Right atrium auricular region (tissue), 2 donors: Measurements from ENCODE around the gene RNU6-9. TPM values are rescaled to one million over a fixed set of nuclear protein-coding genes. Genes with fewer than 3 reads are reported as not detected.

Experiments
- DNase-seq: peaks from one replicate; pipeline ENCODE4 v3.0.0-alpha.2; 2019; ENCODE audit warnings: low spot score
- H3K27ac ChIP-seq, 2 donors: fragments of 200-600 bp; sonication (generic); 1 replicate in 1 of 2; 2 replicates in 1 of 2; pipeline ENCODE4 v1.5.1; 2016 to 2019
- H3K27me3 ChIP-seq, 2 donors: fragments of 200-600 bp; sonication (generic); one replicate each; pipeline versions ENCODE4 v1.5.1 to v1.6.0; 2017 to 2019
- H3K36me3 ChIP-seq: fragments of 200-600 bp; sonication (generic); one replicate; pipeline ENCODE4 v1.5.1; 2016
- H3K4me1 ChIP-seq, 2 donors: fragments of 200-600 bp; sonication (generic); one replicate each; pipeline versions ENCODE4 v1.5.1 to v1.6.0; 2017 to 2019
- H3K4me3 ChIP-seq, 2 donors: fragments of 200-600 bp; sonication (generic); 1 replicate in 1 of 2; 2 replicates in 1 of 2; pipeline ENCODE4 v1.5.1; 2017 to 2019; ENCODE audit warnings: mild to moderate bottlenecking in 1 of 2, moderate library complexity in 1 of 2
- H3K9me3 ChIP-seq, 2 donors: fragments of 200-600 bp; sonication (generic); one replicate each; pipeline ENCODE4 v1.5.1; 2019
- total RNA-seq, 2 donors: library from RNA; depleted of rRNA; stranded (reverse); fragments of >200 nt; gene quantifications; one replicate each; pipeline ENCODE4 v1.1.0, GENCODE V29; 2016
- TF ChIP-seq, protein P1 (sequence below), 2 donors: fragments of 200-600 bp; sonication (generic); IDR thresholded peaks; one replicate each; pipeline ENCODE4 v1.5.1; 2019; ENCODE audit warnings: antibody characterized with exemption in 2 of 2

RNU6-9 gene
- total RNA-seq, 2 donors from 2014 or later: not detected

DNA sequence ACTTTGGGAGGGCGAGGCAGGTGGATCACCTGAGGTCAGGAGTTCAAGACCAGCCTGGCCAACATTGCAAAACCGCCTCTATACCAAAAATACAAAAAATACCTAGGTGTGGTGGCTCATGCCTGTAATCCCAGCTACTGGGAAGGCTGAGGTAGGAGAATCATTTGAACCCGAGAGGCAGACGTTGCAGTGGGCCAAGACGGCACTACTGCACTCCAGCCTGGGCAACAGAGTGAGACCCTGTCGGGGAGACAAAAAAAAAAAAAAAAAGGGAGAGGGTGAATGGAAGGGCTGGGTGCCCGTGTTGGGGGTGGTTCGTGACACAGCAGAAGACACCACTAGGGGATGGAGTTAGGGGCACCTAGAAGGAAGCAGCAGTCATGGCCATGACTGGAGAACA lies 23.0 kb upstream of the RNU6-9 start:
- peaks cover 0 to 13% of the 10 kb centered on the region in 2 donors for H3K4me1 ChIP-seq
- H3K27ac ChIP-seq: peak overlapping the region in 1 of 2 donors; percentile 68
- no peak for DNase-seq
- no peak overlapping the region for H3K4me3 ChIP-seq
- H3K9me3 ChIP-seq: no peaks in the 10 kb centered on the region
- TF ChIP-seq, protein P1, sequence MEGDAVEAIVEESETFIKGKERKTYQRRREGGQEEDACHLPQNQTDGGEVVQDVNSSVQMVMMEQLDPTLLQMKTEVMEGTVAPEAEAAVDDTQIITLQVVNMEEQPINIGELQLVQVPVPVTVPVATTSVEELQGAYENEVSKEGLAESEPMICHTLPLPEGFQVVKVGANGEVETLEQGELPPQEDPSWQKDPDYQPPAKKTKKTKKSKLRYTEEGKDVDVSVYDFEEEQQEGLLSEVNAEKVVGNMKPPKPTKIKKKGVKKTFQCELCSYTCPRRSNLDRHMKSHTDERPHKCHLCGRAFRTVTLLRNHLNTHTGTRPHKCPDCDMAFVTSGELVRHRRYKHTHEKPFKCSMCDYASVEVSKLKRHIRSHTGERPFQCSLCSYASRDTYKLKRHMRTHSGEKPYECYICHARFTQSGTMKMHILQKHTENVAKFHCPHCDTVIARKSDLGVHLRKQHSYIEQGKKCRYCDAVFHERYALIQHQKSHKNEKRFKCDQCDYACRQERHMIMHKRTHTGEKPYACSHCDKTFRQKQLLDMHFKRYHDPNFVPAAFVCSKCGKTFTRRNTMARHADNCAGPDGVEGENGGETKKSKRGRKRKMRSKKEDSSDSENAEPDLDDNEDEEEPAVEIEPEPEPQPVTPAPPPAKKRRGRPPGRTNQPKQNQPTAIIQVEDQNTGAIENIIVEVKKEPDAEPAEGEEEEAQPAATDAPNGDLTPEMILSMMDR (IDR thresholded peaks at IDR 0.05): no peak
- H3K36me3 ChIP-seq: peaks cover 37% of the 10 kb centered on the region
- no peaks in the 10 kb centered on the region for H3K27me3 ChIP-seq

- Histone ChIP-seq H3K4me3 (no peak overlapping the region), H3K36me3 (peaks cover 44% of the 10 kb centered on the region), H3K27me3 (no peaks in the 10 kb centered on the region), H3K4me1 (peaks cover 0 to 13% of the 10 kb centered on the region in 2 donors), H3K9me3 (no peaks in the 10 kb centered on the region), H3K27ac (peak overlapping the region; percentile 22 to 43)
- DNase-seq: no peak
- TF ChIP-seq, protein P1 (IDR thresholded peaks at IDR 0.05): no peak
These were observed 22.3 kb upstream of the RNU6-9 start for GRCh38 chr19:870963-871401.

DNA sequence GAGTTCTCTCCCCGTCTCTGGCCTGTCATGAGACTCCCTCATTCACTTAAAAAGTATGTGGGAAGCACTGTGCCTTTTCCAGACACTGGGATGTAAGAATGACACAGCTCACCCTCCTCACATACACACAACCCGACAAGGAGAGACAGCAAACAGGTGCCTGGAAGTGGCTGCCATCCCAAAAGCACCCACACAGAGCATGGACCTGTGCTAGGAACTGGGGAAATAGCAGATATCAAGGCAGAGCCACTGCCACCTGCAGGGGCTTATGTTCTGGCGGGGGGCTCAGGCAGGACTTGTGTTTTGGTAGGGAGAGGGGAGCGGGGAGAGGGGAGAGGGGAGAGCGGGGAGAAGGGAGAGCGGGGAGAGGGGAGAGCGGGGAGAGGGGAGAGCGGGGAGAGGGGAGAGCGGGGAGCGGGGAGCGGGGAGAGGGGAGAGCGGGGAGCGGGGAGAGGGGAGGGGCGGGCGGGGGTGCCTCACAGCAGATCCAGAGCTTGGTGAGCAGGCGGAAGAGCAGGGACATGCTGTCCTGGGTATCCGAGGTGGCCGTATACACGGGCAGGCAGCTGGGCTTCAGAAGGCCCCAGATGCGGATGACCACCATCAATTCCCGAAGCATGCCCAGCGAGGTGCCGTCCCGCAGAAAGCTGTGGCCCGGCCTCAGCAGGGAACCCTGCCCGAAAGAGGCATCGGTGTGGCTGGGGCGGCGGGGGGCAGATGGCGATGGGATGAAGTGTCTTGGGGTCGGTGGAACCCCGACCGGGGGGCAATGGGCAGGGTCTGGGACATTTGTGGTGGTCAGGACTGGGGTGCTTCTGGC lies 21.6 kb upstream of the RNU6-9 start:
- Histone ChIP-seq H3K4me1 (peaks cover 0 to 13% of the 10 kb centered on the region in 2 donors), H3K27ac (peak overlapping the region; percentile 22 to 43), H3K9me3 (no peaks in the 10 kb centered on the region), H3K36me3 (peaks cover 47% of the 10 kb centered on the region), H3K27me3 (no peaks in the 10 kb centered on the region), H3K4me3 (no peak overlapping the region)
- no peak for DNase-seq
- TF ChIP-seq, protein P1 (IDR thresholded peaks at IDR 0.05): no peak

DNA sequence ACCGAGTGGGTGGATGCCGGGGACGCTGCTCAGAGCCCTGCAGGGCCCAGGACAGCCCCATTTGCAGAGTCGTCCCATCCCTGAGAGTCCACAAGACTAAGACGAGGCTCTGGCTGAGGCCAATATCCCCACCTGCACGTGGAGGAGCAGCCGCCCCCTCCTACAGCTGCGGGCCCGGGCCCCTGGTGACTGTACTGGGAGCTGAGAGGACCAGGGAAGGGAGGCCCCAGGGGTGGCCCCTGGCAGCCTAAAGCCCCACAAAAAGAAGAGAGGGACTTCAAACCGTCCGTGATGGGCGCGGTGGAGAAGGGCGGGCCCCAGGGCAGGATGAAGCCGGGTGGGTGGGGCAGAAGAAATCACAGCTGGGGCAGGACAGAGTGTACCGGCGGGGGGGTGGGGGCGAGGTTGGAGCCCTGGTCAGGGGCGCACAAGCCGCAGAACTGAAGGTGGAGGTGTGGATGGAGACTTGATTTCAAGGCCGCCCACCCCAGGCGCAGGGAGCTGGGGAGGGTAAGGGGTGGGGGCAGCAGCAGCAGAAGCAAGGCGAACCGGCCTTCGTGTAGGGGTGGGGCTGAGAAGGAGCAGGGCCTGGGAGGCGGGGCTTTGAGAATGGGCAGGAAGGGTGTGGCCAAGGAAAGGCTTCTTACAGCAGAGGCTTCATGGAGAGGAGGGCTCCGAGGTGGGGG lies 20.9 kb upstream of the RNU6-9 start:
- TF ChIP-seq, protein P1 (IDR thresholded peaks at IDR 0.05): no peak
- no peak overlapping the region for H3K27ac ChIP-seq
- H3K4me3 ChIP-seq: no peak overlapping the region
- no peak for DNase-seq
- no peaks in the 10 kb centered on the region for H3K27me3 ChIP-seq
- H3K9me3 ChIP-seq: no peaks in the 10 kb centered on the region
- H3K4me1 ChIP-seq: peaks cover 0 to 13% of the 10 kb centered on the region in 2 donors
- H3K36me3 ChIP-seq: peaks cover 52% of the 10 kb centered on the region

DNA sequence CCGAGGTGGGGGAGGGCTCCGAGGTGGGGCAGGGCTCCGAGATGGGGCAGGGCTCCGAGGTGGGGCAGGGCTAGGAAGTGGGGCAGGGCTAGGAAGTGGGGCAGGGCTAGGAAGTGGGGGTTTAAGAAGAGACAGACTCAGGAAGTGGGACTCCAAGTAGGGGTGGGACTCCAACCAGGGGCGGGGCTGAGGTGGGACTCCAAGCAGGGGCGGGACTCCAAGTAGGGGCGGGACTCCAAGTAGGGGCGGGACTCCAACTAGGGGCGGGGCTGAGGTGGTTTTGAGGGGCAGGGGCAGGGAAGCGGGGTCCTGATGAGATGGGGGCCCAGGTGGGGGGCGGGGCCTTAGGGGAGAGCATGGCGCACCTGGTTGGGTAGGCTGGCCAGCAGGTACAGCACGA lies 20.2 kb upstream of the RNU6-9 start:
- no peak overlapping the region for H3K4me3 ChIP-seq
- no peaks in the 10 kb centered on the region for H3K27me3 ChIP-seq
- H3K4me1 ChIP-seq: peaks cover 0 to 13% of the 10 kb centered on the region in 2 donors
- no peak overlapping the region for H3K27ac ChIP-seq
- DNase-seq: no peak
- H3K9me3 ChIP-seq: no peaks in the 10 kb centered on the region
- H3K36me3 ChIP-seq: peaks cover 45% of the 10 kb centered on the region
- TF ChIP-seq, protein P1 (IDR thresholded peaks at IDR 0.05): no peak
